Measurements from ENCODE around the gene HIPK4. TPM values are rescaled to one million over a fixed set of nuclear protein-coding genes. Genes with fewer than 3 reads are reported as not detected.

HIPK4 gene
- polyA plus RNA-seq, 3 donors, result 0.09 TPM; not detected in 2

DNA sequence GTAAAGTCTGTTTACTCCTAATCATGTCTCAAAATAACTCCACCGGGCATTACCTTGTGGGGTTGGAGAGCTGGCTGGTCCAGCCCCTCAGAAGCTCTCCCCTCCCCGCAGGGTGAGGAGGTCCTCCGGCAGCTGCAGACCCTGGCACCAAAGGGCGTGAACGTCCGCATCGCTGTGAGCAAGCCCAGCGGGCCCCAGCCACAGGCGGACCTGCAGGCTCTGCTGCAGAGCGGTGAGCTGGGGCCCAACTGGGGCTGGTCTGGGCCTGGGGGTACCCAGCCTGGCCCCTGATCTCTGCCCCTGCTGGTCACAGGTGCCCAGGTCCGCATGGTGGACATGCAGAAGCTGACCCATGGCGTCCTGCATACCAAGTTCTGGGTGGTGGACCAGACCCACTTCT lies 20.2 kb downstream of the HIPK4 start:
- Histone ChIP-seq H3K4me3 (replicated peaks in 1 of 3; ENCODE audit: low read depth in 2 of 3, low read length in 3 of 3) (no peak overlapping the region), H3K36me3 (replicated peaks in 1 of 2; ENCODE audit: control insufficient read depth in 1 of 2, insufficient read depth in 2 of 2, low read length in 2 of 2) (peaks cover 62 to 75% of the 10 kb centered on the region in 2 donors), H4K20me1 (ENCODE audit: insufficient read depth, low read length) (peaks cover 13% of the 10 kb centered on the region), H3K9me3 (replicated peaks in 1 of 2; ENCODE audit: control insufficient read depth in 1 of 2, insufficient read depth in 1 of 2, low read length in 2 of 2) (no peaks in the 10 kb centered on the region), H3K9ac (ENCODE audit: insufficient read depth, low read length, poor library complexity, severe bottlenecking) (no peak overlapping the region), H3K27ac (ENCODE audit: low read depth in 1 of 2, low read length in 2 of 2) (no peak overlapping the region), H2AFZ (ENCODE audit: insufficient read depth, low read depth, low read length, poor library complexity, severe bottlenecking) (no peak overlapping the region), H3K79me2 (ENCODE audit: insufficient read depth, low read length) (peaks cover 5% of the 10 kb centered on the region), H3K4me1 (ENCODE audit: control insufficient read depth in 1 of 2, insufficient read depth in 2 of 2, low read length in 2 of 2) (peaks cover 31 to 45% of the 10 kb centered on the region in 2 donors), H3K4me2 (replicated peaks; ENCODE audit: extremely low read depth, low read length, poor library complexity, severe bottlenecking) (no peak overlapping the region), H3K27me3 (ENCODE audit: control insufficient read depth in 2 of 2, insufficient read depth in 2 of 2, low read length in 2 of 2) (no peaks in the 10 kb centered on the region)
- Mint-ChIP-seq H3K27ac (peak overlapping the region in 1 of 7 donors; percentile 63), H3K27me3 (ENCODE audit: low read depth in 3 of 3) (no peaks in the 10 kb centered on the region), H3K4me1 (peaks cover 43% of the 10 kb centered on the region), H3K36me3 (peaks cover 66 to 78% of the 10 kb centered on the region in 2 donors), H3K4me3 (no peak overlapping the region), H3K9me3 (no peaks in the 10 kb centered on the region)
- DNase-seq, result no peak
- TF ChIP-seq, protein P1, sequence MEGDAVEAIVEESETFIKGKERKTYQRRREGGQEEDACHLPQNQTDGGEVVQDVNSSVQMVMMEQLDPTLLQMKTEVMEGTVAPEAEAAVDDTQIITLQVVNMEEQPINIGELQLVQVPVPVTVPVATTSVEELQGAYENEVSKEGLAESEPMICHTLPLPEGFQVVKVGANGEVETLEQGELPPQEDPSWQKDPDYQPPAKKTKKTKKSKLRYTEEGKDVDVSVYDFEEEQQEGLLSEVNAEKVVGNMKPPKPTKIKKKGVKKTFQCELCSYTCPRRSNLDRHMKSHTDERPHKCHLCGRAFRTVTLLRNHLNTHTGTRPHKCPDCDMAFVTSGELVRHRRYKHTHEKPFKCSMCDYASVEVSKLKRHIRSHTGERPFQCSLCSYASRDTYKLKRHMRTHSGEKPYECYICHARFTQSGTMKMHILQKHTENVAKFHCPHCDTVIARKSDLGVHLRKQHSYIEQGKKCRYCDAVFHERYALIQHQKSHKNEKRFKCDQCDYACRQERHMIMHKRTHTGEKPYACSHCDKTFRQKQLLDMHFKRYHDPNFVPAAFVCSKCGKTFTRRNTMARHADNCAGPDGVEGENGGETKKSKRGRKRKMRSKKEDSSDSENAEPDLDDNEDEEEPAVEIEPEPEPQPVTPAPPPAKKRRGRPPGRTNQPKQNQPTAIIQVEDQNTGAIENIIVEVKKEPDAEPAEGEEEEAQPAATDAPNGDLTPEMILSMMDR (IDR thresholded peaks at IDR 0.05), result no peak
- 97% methylated on average over 10 of the region's 12 CpGs for WGBS (ENCODE audit: insufficient coverage)
- intact Hi-C loops (cut with micrococcal nuclease), result loop anchor here in 1 of 2 donors (10.0 kb wide), 1 partner anchor 95 kb away; the partner anchor contains the start of genes BLVRB and SPTBN4

GRCh38 chr19:40367577-40368434 lies 22.2 kb downstream of the HIPK4 start:
- Histone ChIP-seq H3K9ac (ENCODE audit: insufficient read depth, low read length, poor library complexity, severe bottlenecking) (no peak overlapping the region), H3K4me3 (replicated peaks in 1 of 3; ENCODE audit: low read depth in 2 of 3, low read length in 3 of 3) (no peak overlapping the region), H3K27ac (ENCODE audit: low read depth in 1 of 2, low read length in 2 of 2) (no peak overlapping the region), H3K9me3 (replicated peaks in 1 of 2; ENCODE audit: control insufficient read depth in 1 of 2, insufficient read depth in 1 of 2, low read length in 2 of 2) (no peaks in the 10 kb centered on the region), H2AFZ (ENCODE audit: insufficient read depth, low read depth, low read length, poor library complexity, severe bottlenecking) (no peak overlapping the region), H3K27me3 (ENCODE audit: control insufficient read depth in 2 of 2, insufficient read depth in 2 of 2, low read length in 2 of 2) (no peaks in the 10 kb centered on the region), H3K4me1 (ENCODE audit: control insufficient read depth in 1 of 2, insufficient read depth in 2 of 2, low read length in 2 of 2) (peaks cover 49 to 60% of the 10 kb centered on the region in 2 donors), H4K20me1 (ENCODE audit: insufficient read depth, low read length) (peaks cover 13% of the 10 kb centered on the region), H3K79me2 (ENCODE audit: insufficient read depth, low read length) (peaks cover 5% of the 10 kb centered on the region), H3K4me2 (replicated peaks; ENCODE audit: extremely low read depth, low read length, poor library complexity, severe bottlenecking) (no peak overlapping the region), H3K36me3 (replicated peaks in 1 of 2; ENCODE audit: control insufficient read depth in 1 of 2, insufficient read depth in 2 of 2, low read length in 2 of 2) (peaks cover 49 to 56% of the 10 kb centered on the region in 2 donors)
- peaks cover 0 to 1% (median 0%) of the 10 kb centered on the region in 3 donors for H3K27me3 Mint-ChIP-seq (ENCODE audit: low read depth in 3 of 3)
- peaks cover 54% of the 10 kb centered on the region for H3K4me1 Mint-ChIP-seq
- TF ChIP-seq, protein P1 (IDR thresholded peaks at IDR 0.05), result no peak
- H3K9me3 Mint-ChIP-seq, result no peaks in the 10 kb centered on the region
- peak overlapping the region in 1 of 7 donors; percentile 58 for H3K27ac Mint-ChIP-seq
- WGBS (ENCODE audit: insufficient coverage), result 88% methylated on average over 5 of the region's 16 CpGs
- no peak for DNase-seq
- peaks cover 52 to 58% of the 10 kb centered on the region in 2 donors for H3K36me3 Mint-ChIP-seq
- intact Hi-C loops (cut with micrococcal nuclease), result loop anchor here in 1 of 2 donors (10.0 kb wide), 1 partner anchor 97 kb away; the partner anchor contains the start of genes BLVRB and SPTBN4
- no peak overlapping the region for H3K4me3 Mint-ChIP-seq

Measured in CD14-positive monocyte (primary cell).